Caki2 (cell line): Measurements from ENCODE around the gene SOX5. TPM values are rescaled to one million over a fixed set of nuclear protein-coding genes. Genes with fewer than 3 reads are reported as not detected.
"Not testable (repeated sequence)": the region's sequence is repeated elsewhere in the genome, so short reads cannot be mapped to it uniquely, and the experiment has no call there.

Source experiments
- DNase-seq: peaks from one replicate; pipeline ENCODE4 v3.0.0-alpha.2; 2015; ENCODE audit warnings: low read depth
- in situ Hi-C: cut with HindIII; loops from 2 replicates; pipeline ENCODE4 v1.10.0; 2016; ENCODE audit warnings: low sequenced_read_pairs, low pct_unique_long_range_greater_than_20kb, mixed read lengths
- total RNA-seq: library from RNA; depleted of rRNA; stranded (reverse); fragments of >200 nt; shearing (Covaris generic); gene quantifications from 2 replicates; pipeline ENCODE4 v1.2.3, GENCODE V29; 2014; ENCODE audit warnings: low replicate concordance

SOX5 gene
- total RNA-seq, 1 experiment from 2014 or later: not detected

DNA sequence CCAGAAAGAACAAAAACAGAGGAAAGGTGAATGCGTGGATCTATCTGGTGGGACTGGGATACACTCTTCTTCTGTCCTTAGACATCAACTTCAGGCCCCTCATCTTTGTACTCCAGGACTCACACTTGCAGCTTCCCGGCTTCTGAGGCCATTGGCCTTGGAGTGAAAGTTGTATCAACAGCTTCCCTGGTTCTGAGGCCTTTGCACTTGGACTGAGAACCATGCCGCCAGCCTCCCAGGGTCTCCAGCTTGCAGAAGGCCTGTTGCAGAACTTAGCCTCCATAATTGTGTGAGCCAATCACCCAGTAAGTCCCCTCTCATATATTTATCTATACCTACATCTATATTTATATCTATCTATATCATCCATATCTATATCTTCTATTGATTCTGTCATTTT lies 218.4 kb downstream of the SOX5 start:
- no peak for DNase-seq
- in situ Hi-C loops: no loop called here

DNA sequence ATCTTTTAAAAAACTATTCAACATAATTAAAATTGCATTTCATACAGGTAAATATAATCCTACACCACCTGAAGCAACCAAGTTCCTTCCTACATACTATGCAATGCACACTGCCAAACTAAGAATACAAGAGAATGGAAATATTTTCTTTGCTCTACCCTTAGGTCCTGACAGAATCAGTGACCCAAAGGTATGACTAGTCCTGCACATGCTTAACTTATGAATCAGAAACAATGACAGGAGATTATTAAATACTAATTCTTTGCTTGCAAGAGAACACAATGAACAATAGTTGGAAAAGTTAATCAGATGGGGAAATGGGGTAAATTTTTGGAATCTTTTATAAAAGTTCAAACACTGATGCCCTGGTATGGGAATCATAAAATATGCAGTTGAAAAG lies 220.1 kb downstream of the SOX5 start:
- in situ Hi-C loops: no loop called here
- DNase-seq: peak; percentile 32

DNA sequence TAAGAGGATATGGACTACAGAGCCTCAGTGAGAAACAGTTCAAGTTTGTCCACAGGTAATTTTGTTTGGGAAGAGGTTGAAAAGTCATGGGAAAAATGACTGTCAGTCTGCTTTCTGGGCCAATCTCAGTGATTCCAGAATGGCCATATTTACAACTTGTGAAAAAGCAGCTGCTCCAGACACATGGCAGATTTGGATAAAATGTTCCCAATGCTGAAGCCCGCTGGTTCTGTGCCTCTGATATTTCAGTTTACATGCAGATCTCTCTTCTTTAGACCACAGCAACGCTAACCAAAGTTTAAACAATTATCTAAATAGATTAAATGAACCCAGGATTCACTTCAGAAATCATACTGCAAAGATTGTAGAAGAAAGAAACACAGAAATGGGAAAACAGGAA lies 222.8 kb downstream of the SOX5 start:
- DNase-seq: no peak
- in situ Hi-C loops: no loop called here

DNA sequence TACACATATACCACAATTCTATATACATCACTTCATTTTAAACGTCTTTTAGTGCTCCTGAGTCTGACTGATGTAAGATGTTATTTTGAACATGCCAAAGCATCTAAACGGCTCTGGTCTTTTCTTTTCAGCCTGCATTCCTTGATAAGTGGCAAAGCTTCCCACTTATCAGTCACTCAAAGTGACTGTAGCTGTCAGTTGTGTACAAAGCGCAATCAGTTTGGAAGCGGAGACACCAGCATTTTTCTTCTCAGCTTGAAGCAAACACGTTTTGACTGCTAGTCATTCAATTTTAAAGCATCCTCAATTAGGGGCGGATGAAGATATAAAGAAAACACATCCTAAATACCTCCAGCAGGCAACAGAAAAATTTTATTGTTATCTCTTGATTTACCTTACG lies 226.8 kb downstream of the SOX5 start:
- no peak for DNase-seq
- in situ Hi-C loops: no loop called here

DNA sequence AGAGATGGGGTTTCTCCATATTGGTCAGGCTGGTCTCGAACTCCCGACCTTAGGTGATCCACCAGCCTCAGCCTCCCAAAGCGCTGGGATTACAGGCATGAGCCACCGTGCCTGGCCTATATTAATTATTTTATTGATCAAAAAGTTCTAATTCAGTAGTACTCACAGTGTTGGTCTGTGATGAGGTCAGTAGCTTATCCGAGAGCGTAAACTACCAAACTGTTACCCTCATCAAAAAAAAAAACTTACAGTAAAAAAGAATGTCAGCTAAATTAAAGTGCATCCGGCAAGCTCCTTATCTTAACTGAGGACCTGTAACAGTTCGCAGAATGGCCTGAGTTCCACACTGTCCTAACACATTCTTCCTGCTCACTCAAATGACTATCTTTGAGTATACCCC lies 228.2 kb downstream of the SOX5 start:
- DNase-seq: no peak
- in situ Hi-C loops: no loop called here

DNA sequence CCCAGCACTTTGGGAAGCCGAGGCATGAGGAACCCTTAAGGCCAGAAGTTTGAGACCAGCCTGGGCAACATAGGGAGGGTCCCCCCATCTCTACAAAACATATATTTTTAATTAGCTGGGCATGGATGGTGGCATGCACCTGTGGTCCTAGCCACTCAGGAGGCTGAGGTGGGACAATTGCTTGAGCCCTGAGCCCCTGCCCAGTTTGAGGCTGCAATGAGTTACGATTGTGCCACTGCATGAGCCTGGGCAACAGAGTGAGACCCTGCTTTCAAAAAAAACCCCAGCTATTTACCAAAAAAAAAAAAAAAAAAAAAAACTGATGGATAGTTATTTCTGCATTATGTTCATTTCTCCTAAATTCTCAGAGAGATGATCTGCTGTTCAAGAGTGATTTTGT lies 230.0 kb downstream of the SOX5 start:
- DNase-seq: no peak
- in situ Hi-C loops: no loop called here

DNA sequence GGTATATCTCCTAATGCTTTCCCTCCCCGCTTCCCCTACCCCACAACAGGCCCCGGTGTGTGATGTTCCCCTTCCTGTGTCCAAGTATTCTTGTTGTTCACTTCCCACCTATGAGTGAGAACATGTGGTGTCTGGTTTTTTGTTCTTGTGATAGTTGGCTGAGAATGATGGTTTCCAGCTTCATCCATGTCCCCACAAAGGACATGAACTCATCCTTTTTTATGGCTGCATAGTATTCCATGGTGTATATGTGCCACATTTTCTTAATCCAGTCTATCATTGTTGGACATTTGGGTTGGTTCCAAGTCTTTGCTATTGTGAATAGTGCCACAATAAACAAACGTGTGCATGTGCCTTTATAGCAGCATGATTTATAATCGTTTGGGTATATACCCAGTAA lies 239.1 kb downstream of the SOX5 start:
- in situ Hi-C loops, DNase-seq: not testable (repeated sequence)

DNA sequence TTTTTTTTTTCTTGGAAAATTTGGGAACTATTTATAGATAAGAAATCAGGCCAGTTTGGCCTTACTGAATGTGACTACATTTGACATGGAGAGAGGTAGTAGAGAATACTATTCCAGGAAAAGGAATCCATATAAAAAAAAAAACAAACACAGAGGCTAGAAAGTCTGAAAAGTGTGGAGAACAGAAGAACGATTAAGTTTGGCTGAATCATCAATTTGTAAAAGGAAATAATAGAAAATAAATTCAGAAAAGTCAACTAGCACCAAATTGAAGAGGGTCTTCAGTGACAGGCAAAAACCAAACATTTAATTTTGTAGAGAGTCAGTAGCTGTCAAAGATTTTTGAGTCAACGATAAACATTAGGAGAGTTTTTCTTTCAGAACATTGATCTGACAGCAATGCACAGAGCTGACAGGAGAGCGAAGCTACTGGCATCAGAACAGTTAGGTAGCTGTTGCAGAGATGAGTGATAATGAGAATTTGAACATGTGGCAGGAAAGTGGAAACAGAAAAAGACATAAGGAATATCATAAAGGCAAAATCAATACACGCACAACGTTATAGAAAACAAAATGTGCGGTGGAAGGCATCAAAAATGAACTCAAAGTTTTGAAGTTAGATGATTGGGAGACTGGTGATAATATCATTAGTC lies 241.2 kb downstream of the SOX5 start:
- DNase-seq: no peak
- in situ Hi-C loops: no loop called here

DNA sequence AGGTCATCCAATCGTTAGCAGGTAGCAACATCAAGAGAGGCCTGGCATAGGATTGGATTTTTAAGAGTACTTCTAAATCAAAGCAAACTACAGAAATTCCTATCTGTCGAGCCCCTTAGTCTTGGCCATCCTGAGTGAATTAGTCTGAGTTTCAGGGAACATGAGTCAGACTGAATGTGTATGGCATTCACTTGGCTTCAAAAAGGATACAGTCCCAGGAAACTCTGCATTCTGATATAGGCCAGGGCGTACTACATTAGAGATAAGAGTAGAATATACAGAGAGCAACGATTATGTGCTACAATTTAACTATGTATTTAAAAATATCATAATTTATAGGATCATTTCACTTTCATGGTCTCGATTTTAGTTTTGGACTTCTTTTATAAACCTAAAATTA lies 242.2 kb downstream of the SOX5 start:
- no peak for DNase-seq
- in situ Hi-C loops: no loop called here

DNA sequence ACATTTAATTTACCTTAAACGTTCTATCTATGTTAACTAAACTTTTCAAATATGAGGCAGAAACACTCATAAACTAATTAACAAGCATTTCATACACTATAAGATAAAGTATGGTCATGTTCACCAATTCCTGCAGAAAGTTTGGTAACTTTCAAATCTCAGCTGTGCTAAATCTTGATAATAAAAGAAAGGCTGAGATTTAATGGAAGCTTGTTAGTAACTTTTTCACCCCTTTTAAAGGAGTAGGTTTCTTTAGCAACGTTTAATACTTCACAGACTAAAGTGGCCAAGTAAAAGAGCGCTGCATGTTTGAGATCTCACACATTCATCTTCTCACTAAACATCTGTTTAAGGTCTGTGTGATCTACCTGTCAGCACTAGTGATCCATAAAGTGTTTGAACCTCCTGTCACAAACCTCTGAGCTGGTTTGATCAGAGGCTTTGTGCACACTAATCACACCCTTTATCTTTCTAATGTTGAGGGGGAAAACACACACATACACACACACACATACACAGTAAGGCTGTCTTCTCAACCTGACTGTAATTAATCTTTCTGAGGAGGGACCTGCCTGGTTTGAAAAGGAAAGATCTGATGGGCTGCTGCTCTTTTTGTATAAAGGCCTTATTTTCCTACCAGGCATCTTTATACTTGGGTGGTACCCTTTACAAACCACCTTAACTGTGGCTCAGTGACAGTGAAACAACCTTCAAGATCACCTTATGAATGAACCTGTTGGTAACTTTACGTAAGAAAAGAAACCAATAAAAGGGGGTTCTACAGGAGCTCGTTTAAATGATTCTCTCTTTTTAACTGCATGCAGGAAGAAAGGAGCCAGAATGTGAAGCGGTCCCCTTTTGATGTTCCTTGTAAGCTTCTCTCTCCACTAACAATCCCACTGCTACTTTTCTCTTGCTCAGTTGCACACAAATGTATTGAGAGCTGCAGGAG lies 244.2 kb downstream of the SOX5 start:
- no peak for DNase-seq
- in situ Hi-C loops: no loop called here

DNA sequence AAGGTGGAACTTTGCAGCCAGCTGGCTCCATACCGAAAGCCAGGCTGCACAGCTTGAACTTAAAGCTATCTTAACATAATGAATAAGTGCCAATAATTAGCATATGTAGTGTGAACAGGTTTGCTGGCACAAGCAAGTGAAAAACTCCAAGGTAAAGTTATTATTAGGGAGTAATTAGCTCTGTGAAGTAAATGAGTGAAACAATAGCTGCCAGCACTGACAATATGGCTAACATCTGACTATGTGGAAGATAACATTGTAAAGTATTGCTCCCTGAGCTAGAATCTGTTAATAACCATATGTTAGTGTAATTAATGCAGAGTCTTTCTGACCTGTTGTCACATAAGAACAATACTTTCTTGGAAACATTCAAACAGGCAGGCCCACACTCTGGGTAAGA lies 246.4 kb downstream of the SOX5 start:
- DNase-seq: no peak
- in situ Hi-C loops: no loop called here

DNA sequence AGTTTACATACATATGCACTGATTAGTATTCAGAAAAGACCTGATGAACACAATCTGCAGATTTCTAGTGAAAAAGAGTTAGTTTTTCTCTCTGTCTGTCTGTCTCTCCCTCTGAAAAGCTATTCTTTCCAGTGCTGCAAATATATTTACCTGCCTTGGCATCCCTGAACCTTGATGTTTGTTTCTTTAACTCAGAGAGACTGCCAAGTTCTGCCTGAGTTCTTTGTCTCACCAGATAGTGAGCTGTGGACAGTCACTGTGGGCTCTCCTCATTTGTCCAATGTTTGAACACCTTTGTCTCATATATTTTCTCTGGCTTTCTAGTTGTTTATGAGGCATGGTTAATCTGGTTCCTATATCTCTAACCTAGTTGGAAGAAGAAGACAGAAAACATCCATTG lies 250.4 kb downstream of the SOX5 start:
- in situ Hi-C loops: no loop called here
- DNase-seq: no peak

DNA sequence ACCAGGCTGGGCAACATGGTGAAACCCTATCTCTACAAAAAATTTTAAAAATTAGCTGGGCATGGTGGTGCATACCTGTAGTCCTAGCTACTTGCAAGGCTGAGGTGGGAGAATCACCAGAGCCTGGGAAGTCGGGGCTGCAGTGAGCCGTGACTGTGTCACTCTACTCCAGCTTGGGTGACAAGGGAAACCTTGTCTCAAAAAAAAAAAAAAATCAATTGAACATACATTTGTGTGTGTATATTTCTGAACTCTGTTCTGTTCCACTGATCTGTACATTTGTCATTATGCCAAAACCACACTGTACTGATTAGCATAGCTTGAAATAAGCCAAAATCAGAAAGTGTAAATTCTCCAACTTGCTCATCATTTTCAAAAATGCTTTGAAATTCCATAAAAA lies 254.6 kb downstream of the SOX5 start:
- in situ Hi-C loops: no loop called here

DNA sequence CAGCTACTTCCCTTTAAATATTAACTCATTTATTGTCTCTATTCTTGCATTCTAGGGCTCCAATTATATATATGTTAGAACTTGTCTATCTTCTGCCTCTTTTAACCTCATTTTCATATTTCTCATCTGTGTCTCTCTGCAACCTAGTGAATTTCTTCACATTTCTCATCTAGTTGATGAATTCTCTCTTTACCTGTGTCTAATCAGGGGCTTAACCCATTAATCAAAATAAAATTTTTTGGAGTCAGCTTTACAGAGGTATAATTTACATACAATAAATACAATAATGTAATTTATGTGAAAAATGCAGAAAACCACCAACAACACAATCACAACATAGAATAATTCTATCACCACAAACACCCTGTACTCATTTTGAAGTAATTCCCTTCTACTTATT lies 255.2 kb downstream of the SOX5 start:
- in situ Hi-C loops: no loop called here
- no peak for DNase-seq

More for the DNA sequence above, 254.6 kb downstream of the SOX5 start:
- DNase-seq: no peak

DNA sequence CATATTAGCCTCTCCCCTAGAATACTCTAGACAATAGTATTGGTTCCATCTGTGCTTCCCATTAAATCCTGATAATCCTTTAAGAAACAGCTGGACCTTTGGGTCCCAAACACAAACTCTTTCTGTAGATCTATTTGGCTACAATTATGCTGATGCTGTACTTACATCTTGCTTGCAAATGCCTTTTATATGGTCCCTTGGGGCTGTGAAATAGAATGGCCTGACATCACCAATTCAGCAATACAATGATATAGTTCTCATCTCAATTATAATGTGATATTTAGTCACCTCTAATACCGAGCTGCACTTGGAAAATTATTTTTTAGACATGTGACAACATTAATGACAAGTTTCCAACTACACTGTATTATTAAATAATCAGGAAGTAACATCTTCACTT lies 261.5 kb downstream of the SOX5 start:
- in situ Hi-C loops: no loop called here
- DNase-seq: no peak

DNA sequence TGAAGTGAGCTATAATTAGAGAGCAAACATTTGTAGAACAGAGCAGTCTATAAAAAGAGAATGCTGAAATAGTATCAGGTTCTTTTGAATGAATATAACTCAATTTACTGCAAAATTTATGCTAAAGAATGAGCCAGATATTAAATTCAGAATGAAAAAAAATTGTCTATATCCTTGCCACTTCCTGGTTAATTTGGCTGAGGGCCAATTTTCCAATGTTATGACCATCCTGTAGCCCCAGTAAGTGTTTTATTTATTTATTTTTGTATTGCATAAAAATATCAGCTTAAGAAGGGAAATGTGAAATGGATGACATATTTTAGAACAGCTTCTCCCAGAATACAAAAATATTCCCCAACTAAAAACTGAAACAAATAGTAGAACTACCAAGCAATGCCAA lies 263.4 kb downstream of the SOX5 start:
- in situ Hi-C loops: no loop called here
- no peak for DNase-seq

DNA sequence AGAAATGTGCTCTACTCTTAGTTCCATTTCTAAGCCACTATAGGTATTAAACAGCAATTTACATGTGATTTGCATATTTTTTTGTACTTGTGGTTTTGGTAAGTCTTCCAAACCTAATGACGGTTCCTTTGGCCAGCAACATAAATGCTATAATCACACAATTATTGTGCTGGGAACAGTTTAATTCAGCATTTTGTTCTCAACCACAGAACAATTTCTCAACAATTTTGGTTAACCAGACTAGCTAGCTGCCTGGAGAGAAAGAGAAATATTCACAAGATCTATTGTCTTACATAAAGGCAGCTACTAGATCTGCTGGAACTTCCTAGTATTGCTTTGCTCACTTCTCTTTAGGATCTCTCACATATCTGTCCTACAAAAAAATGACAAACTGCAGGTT lies 265.3 kb downstream of the SOX5 start:
- DNase-seq: no peak
- in situ Hi-C loops: no loop called here

DNA sequence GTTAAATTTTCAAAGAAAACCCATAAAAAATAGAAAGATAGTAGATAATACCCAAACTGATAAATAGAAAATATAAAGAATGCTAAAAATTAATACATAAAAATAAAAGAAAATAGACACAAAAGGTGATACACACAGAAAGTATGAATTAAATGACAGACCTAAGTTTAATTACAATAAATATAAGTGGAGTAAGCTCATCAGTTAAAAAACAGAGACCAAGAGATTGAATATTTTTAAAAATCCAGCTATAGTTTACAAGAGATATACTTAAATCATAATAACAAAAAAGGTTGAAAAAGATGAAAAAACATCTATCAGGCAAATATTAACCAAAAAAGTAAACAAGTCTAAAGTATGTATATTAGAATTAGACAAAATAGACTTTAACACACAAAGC lies 268.2 kb downstream of the SOX5 start:
- DNase-seq: no peak
- in situ Hi-C loops: no loop called here

DNA sequence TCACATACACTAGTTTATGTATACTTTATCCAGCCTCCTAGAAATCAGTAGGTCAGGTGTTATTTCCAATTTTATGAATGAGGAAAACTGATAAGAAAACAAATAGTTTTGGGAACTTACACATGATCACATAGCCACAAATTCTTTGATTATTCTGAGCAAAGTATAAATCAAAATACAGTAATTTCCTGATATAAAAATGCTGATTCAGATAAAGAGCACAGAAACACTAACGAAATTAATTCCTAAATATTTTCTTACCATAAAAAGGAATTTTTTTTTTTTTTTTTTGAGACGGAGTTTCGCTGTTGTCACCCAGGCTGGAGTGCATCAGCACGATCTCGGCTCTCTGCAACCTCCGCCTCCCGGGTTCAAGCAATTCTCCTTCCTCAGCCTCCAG lies 275.4 kb downstream of the SOX5 start:
- in situ Hi-C loops: no loop called here
- DNase-seq: no peak

DNA sequence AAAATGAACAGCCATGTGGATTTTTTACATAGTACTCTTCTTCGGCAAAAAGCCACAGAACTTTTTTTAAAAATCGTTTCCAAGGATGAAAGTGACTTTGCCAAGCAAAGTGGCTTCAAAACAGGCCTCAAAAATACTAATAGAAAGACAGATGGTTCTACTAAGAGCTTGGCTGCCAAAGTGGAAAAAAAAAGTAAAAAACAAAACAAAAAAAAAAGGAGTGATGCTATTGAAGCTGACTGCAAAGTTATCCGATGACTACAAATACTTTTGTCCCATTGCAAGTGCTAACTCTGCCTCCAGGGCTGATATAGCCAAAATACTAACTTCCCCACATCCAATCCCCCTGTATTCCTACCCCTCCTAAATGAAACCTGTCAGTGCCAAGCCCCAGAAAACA lies 277.6 kb downstream of the SOX5 start:
- DNase-seq: no peak
- in situ Hi-C loops: no loop called here
